ENCODE measurements around the gene RTTN. TPM values are rescaled to one million over a fixed set of nuclear protein-coding genes. Genes with fewer than 3 reads are reported as not detected.

Gene RTTN
- total RNA-seq, 1 experiment from 2014 or later = 21.5 TPM

DNA sequence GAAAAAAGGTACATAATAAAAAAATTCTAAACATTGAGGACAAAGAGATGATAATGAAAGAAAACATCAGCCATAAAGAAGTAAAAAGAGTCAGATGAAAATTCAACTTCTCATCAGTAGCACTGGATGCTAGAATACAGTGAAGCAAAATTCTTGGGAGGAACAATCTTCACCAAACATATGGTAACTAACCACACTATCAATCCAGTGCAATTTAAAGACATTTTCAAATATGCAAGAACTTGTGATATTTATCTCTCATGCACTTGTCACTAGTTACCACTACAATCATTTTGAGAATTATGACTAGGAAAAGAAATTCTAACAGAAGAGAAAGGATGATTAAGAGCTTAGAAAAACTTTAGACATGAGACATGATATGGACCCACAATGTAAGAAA is 127.4 kb downstream of the RTTN start:
- H3K4me3 Mint-ChIP-seq = no peak overlapping the region
- DNase-seq (ENCODE audit: low spot score) (no peak), ATAC-seq (no peak)
- peaks cover 9% of the 10 kb centered on the region for H3K9me3 Mint-ChIP-seq
- no peak overlapping the region for H3K27ac Mint-ChIP-seq
- peaks cover 9% of the 10 kb centered on the region for H3K36me3 Mint-ChIP-seq
- POLR2A ChIA-PET = no interaction called here
- H3K27me3 Mint-ChIP-seq (ENCODE audit: low read depth) = no peaks in the 10 kb centered on the region
- no peaks in the 10 kb centered on the region for H3K4me1 Mint-ChIP-seq
- CTCF ChIA-PET = no interaction called here
- TF ChIP-seq, protein P1, sequence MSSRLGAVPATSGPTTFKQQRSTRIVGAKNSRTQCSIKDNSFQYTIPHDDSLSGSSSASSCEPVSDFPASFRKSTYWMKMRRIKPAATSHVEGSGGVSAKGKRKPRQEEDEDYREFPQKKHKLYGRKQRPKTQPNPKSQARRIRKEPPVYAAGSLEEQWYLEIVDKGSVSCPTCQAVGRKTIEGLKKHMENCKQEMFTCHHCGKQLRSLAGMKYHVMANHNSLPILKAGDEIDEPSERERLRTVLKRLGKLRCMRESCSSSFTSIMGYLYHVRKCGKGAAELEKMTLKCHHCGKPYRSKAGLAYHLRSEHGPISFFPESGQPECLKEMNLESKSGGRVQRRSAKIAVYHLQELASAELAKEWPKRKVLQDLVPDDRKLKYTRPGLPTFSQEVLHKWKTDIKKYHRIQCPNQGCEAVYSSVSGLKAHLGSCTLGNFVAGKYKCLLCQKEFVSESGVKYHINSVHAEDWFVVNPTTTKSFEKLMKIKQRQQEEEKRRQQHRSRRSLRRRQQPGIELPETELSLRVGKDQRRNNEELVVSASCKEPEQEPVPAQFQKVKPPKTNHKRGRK (CRISPR knock-in tag; IDR thresholded peaks at IDR 0.05; ENCODE audit: borderline replicate concordance) = no peak
- TF ChIP-seq JUN (CRISPR knock-in tag; IDR thresholded peaks at IDR 0.05) = no peak
- TF ChIP-seq ZNF317 (CRISPR knock-in tag; IDR thresholded peaks at IDR 0.05; ENCODE audit: borderline replicate concordance, low read depth) = no peak
- TF ChIP-seq IRF2 (CRISPR knock-in tag; IDR thresholded peaks at IDR 0.05; ENCODE audit: borderline replicate concordance, low read depth) = no peak
- TF ChIP-seq, protein P2, sequence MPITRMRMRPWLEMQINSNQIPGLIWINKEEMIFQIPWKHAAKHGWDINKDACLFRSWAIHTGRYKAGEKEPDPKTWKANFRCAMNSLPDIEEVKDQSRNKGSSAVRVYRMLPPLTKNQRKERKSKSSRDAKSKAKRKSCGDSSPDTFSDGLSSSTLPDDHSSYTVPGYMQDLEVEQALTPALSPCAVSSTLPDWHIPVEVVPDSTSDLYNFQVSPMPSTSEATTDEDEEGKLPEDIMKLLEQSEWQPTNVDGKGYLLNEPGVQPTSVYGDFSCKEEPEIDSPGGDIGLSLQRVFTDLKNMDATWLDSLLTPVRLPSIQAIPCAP (CRISPR knock-in tag; IDR thresholded peaks at IDR 0.05) = no peak
- TF ChIP-seq, protein P3, sequence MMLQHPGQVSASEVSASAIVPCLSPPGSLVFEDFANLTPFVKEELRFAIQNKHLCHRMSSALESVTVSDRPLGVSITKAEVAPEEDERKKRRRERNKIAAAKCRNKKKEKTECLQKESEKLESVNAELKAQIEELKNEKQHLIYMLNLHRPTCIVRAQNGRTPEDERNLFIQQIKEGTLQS (CRISPR knock-in tag; conservative IDR thresholded peaks at IDR 0.05) = no peak
- TF ChIP-seq, protein P4, sequence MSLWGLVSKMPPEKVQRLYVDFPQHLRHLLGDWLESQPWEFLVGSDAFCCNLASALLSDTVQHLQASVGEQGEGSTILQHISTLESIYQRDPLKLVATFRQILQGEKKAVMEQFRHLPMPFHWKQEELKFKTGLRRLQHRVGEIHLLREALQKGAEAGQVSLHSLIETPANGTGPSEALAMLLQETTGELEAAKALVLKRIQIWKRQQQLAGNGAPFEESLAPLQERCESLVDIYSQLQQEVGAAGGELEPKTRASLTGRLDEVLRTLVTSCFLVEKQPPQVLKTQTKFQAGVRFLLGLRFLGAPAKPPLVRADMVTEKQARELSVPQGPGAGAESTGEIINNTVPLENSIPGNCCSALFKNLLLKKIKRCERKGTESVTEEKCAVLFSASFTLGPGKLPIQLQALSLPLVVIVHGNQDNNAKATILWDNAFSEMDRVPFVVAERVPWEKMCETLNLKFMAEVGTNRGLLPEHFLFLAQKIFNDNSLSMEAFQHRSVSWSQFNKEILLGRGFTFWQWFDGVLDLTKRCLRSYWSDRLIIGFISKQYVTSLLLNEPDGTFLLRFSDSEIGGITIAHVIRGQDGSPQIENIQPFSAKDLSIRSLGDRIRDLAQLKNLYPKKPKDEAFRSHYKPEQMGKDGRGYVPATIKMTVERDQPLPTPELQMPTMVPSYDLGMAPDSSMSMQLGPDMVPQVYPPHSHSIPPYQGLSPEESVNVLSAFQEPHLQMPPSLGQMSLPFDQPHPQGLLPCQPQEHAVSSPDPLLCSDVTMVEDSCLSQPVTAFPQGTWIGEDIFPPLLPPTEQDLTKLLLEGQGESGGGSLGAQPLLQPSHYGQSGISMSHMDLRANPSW (CRISPR knock-in tag; conservative IDR thresholded peaks at IDR 0.05; ENCODE audit: low read depth) = no peak
- no peak for TF ChIP-seq ESRRA (CRISPR knock-in tag; IDR thresholded peaks at IDR 0.05; ENCODE audit: borderline replicate concordance)
- no peak for TF ChIP-seq ZBTB21 (CRISPR knock-in tag; IDR thresholded peaks at IDR 0.05; ENCODE audit: borderline replicate concordance)
- TF ChIP-seq, protein P5, sequence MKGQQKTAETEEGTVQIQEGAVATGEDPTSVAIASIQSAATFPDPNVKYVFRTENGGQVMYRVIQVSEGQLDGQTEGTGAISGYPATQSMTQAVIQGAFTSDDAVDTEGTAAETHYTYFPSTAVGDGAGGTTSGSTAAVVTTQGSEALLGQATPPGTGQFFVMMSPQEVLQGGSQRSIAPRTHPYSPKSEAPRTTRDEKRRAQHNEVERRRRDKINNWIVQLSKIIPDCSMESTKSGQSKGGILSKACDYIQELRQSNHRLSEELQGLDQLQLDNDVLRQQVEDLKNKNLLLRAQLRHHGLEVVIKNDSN (CRISPR knock-in tag; IDR thresholded peaks at IDR 0.05) = no peak
- TF ChIP-seq, protein P6, sequence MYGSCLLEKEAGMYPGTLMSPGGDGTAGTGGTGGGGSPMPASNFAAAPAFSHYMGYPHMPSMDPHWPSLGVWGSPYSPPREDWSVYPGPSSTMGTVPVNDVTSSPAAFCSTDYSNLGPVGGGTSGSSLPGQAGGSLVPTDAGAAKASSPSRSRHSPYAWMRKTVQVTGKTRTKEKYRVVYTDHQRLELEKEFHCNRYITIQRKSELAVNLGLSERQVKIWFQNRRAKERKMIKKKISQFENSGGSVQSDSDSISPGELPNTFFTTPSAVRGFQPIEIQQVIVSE (CRISPR knock-in tag; IDR thresholded peaks at IDR 0.05; ENCODE audit: borderline replicate concordance) = no peak
- no peak for TF ChIP-seq SOX15 (CRISPR knock-in tag; IDR thresholded peaks at IDR 0.05)
- TF ChIP-seq, protein P7, sequence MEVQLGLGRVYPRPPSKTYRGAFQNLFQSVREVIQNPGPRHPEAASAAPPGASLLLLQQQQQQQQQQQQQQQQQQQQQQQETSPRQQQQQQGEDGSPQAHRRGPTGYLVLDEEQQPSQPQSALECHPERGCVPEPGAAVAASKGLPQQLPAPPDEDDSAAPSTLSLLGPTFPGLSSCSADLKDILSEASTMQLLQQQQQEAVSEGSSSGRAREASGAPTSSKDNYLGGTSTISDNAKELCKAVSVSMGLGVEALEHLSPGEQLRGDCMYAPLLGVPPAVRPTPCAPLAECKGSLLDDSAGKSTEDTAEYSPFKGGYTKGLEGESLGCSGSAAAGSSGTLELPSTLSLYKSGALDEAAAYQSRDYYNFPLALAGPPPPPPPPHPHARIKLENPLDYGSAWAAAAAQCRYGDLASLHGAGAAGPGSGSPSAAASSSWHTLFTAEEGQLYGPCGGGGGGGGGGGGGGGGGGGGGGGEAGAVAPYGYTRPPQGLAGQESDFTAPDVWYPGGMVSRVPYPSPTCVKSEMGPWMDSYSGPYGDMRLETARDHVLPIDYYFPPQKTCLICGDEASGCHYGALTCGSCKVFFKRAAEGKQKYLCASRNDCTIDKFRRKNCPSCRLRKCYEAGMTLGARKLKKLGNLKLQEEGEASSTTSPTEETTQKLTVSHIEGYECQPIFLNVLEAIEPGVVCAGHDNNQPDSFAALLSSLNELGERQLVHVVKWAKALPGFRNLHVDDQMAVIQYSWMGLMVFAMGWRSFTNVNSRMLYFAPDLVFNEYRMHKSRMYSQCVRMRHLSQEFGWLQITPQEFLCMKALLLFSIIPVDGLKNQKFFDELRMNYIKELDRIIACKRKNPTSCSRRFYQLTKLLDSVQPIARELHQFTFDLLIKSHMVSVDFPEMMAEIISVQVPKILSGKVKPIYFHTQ (CRISPR knock-in tag; IDR thresholded peaks at IDR 0.05) = no peak
- TF ChIP-seq, protein P8, sequence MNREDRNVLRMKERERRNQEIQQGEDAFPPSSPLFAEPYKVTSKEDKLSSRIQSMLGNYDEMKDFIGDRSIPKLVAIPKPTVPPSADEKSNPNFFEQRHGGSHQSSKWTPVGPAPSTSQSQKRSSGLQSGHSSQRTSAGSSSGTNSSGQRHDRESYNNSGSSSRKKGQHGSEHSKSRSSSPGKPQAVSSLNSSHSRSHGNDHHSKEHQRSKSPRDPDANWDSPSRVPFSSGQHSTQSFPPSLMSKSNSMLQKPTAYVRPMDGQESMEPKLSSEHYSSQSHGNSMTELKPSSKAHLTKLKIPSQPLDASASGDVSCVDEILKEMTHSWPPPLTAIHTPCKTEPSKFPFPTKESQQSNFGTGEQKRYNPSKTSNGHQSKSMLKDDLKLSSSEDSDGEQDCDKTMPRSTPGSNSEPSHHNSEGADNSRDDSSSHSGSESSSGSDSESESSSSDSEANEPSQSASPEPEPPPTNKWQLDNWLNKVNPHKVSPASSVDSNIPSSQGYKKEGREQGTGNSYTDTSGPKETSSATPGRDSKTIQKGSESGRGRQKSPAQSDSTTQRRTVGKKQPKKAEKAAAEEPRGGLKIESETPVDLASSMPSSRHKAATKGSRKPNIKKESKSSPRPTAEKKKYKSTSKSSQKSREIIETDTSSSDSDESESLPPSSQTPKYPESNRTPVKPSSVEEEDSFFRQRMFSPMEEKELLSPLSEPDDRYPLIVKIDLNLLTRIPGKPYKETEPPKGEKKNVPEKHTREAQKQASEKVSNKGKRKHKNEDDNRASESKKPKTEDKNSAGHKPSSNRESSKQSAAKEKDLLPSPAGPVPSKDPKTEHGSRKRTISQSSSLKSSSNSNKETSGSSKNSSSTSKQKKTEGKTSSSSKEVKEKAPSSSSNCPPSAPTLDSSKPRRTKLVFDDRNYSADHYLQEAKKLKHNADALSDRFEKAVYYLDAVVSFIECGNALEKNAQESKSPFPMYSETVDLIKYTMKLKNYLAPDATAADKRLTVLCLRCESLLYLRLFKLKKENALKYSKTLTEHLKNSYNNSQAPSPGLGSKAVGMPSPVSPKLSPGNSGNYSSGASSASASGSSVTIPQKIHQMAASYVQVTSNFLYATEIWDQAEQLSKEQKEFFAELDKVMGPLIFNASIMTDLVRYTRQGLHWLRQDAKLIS (CRISPR knock-in tag; IDR thresholded peaks at IDR 0.05; ENCODE audit: borderline replicate concordance) = no peak
- TF ChIP-seq, protein P9, sequence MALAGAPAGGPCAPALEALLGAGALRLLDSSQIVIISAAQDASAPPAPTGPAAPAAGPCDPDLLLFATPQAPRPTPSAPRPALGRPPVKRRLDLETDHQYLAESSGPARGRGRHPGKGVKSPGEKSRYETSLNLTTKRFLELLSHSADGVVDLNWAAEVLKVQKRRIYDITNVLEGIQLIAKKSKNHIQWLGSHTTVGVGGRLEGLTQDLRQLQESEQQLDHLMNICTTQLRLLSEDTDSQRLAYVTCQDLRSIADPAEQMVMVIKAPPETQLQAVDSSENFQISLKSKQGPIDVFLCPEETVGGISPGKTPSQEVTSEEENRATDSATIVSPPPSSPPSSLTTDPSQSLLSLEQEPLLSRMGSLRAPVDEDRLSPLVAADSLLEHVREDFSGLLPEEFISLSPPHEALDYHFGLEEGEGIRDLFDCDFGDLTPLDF (CRISPR knock-in tag; IDR thresholded peaks at IDR 0.05) = no peak
- TF ChIP-seq, protein P10, sequence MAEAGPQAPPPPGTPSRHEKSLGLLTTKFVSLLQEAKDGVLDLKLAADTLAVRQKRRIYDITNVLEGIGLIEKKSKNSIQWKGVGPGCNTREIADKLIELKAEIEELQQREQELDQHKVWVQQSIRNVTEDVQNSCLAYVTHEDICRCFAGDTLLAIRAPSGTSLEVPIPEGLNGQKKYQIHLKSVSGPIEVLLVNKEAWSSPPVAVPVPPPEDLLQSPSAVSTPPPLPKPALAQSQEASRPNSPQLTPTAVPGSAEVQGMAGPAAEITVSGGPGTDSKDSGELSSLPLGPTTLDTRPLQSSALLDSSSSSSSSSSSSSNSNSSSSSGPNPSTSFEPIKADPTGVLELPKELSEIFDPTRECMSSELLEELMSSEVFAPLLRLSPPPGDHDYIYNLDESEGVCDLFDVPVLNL (CRISPR knock-in tag; IDR thresholded peaks at IDR 0.05; ENCODE audit: borderline replicate concordance, low read depth) = no peak
- TF ChIP-seq CBFB (CRISPR knock-in tag; IDR thresholded peaks at IDR 0.05; ENCODE audit: low read depth) = no peak
